ENCODE results near the gene LONP2.

The LONP2 gene

GRCh38 chr16:48231727-48232492, 12.2 kb upstream of the LONP2 start:
- Histone ChIP-seq H3F3A (ENCODE audit: insufficient read depth) (no peaks in the 10 kb centered on the region), H3K4me3 (ENCODE audit: insufficient read depth, low read length, poor library complexity, severe bottlenecking) (no peak overlapping the region), H3K79me2 (ENCODE audit: insufficient read depth, low read length) (no peaks in the 10 kb centered on the region), H4K20me1 (ENCODE audit: low read depth, low read length) (no peaks in the 10 kb centered on the region), H3K27ac (ENCODE audit: low read depth, low read length) (no peak overlapping the region), H2AFZ (ENCODE audit: low read depth, low read length, severe bottlenecking) (no peak overlapping the region), H3K36me3 (ENCODE audit: low read length) (no peaks in the 10 kb centered on the region), H3K4me2 (ENCODE audit: low read depth, low read length, poor library complexity, severe bottlenecking) (no peak overlapping the region), H3K9me2 (replicated peaks; ENCODE audit: insufficient read depth, low read length) (no peaks in the 10 kb centered on the region), H3K9ac (ENCODE audit: low read length) (no peak overlapping the region), H3K9me3 (ENCODE audit: insufficient read depth, low read length) (no peaks in the 10 kb centered on the region), H3K27me3 (ENCODE audit: low read length) (no peaks in the 10 kb centered on the region)
- no peak for TF ChIP-seq EZH2phosphoT487 (conservative IDR thresholded peaks at IDR 0.05; ENCODE audit: low read length)
- TF ChIP-seq CTCF (IDR thresholded peaks at IDR 0.05; ENCODE audit: insufficient read depth, low read length, poor library complexity, severe bottlenecking): no peak

- Histone ChIP-seq H3K4me3 (ENCODE audit: insufficient read depth, low read length, poor library complexity, severe bottlenecking) (no peak overlapping the region), H3K9me3 (ENCODE audit: insufficient read depth, low read length) (no peaks in the 10 kb centered on the region), H3K36me3 (ENCODE audit: low read length) (no peaks in the 10 kb centered on the region), H3K9ac (ENCODE audit: low read length) (no peak overlapping the region), H2AFZ (ENCODE audit: low read depth, low read length, severe bottlenecking) (no peak overlapping the region), H3K27ac (ENCODE audit: low read depth, low read length) (no peak overlapping the region), H3K4me2 (ENCODE audit: low read depth, low read length, poor library complexity, severe bottlenecking) (no peak overlapping the region), H4K20me1 (ENCODE audit: low read depth, low read length) (no peaks in the 10 kb centered on the region), H3F3A (ENCODE audit: insufficient read depth) (no peaks in the 10 kb centered on the region), H3K79me2 (ENCODE audit: insufficient read depth, low read length) (no peaks in the 10 kb centered on the region), H3K9me2 (replicated peaks; ENCODE audit: insufficient read depth, low read length) (no peaks in the 10 kb centered on the region), H3K27me3 (ENCODE audit: low read length) (no peaks in the 10 kb centered on the region)
- no peak for TF ChIP-seq EZH2phosphoT487 (conservative IDR thresholded peaks at IDR 0.05; ENCODE audit: low read length)
- TF ChIP-seq CTCF (IDR thresholded peaks at IDR 0.05; ENCODE audit: insufficient read depth, low read length, poor library complexity, severe bottlenecking): no peak
These were observed 11.5 kb upstream of the LONP2 start for GRCh38 chr16:48232493-48233040.

- H3K27me3 ChIP-seq (ENCODE audit: low read length): no peaks in the 10 kb centered on the region
- no peaks in the 10 kb centered on the region for H4K20me1 ChIP-seq (ENCODE audit: low read depth, low read length)
- H3K4me3 ChIP-seq (ENCODE audit: insufficient read depth, low read length, poor library complexity, severe bottlenecking): no peak overlapping the region
- H3F3A ChIP-seq (ENCODE audit: insufficient read depth): no peaks in the 10 kb centered on the region
- no peaks in the 10 kb centered on the region for H3K9me3 ChIP-seq (ENCODE audit: insufficient read depth, low read length)
- no peaks in the 10 kb centered on the region for H3K36me3 ChIP-seq (ENCODE audit: low read length)
- no peak overlapping the region for H3K4me2 ChIP-seq (ENCODE audit: low read depth, low read length, poor library complexity, severe bottlenecking)
- TF ChIP-seq EZH2phosphoT487 (conservative IDR thresholded peaks at IDR 0.05; ENCODE audit: low read length): no peak
- TF ChIP-seq CTCF (IDR thresholded peaks at IDR 0.05; ENCODE audit: insufficient read depth, low read length, poor library complexity, severe bottlenecking): no peak
- no peak overlapping the region for H2AFZ ChIP-seq (ENCODE audit: low read depth, low read length, severe bottlenecking)
- H3K9me2 ChIP-seq (replicated peaks; ENCODE audit: insufficient read depth, low read length): no peaks in the 10 kb centered on the region
- no peaks in the 10 kb centered on the region for H3K79me2 ChIP-seq (ENCODE audit: insufficient read depth, low read length)
- H3K9ac ChIP-seq (ENCODE audit: low read length): no peak overlapping the region
- no peak overlapping the region for H3K27ac ChIP-seq (ENCODE audit: low read depth, low read length)
These were observed 9.5 kb upstream of the LONP2 start for GRCh38 chr16:48234630-48235029.

Data from SU-DHL-6 (cell line).